Parathyroid adenoma (tissue), 2 donors: ENCODE data around the gene PRRT4.

ENCODE experiments used
- H2AFZ ChIP-seq: fragments of 300-600 bp; sonication (generic); one replicate; pipeline ENCODE4 v1.7.0; 2017; ENCODE audit warnings: antibody characterized with exemption, mild to moderate bottlenecking
- H3K27ac ChIP-seq: fragments of 300-600 bp; sonication (generic); one replicate; pipeline ENCODE4 v1.7.0; 2017
- H3K27me3 ChIP-seq: fragments of 300-600 bp; sonication (generic); one replicate; pipeline ENCODE4 v1.7.0; 2017; ENCODE audit warnings: low read length; ENCODE audit not compliant: control insufficient read depth, insufficient read depth
- H3K36me3 ChIP-seq: fragments of 300-600 bp; sonication (generic); one replicate; pipeline ENCODE4 v1.7.0; 2017; ENCODE audit warnings: low read length; ENCODE audit not compliant: control insufficient read depth, insufficient read depth
- H3K4me1 ChIP-seq: fragments of 300-600 bp; sonication (generic); one replicate; pipeline ENCODE4 v1.7.0; 2017; ENCODE audit warnings: control low read depth
- H3K4me2 ChIP-seq: fragments of 300-600 bp; sonication (generic); one replicate; pipeline ENCODE4 v1.7.0; 2017; ENCODE audit warnings: low read length
- H3K4me3 ChIP-seq: fragments of 300-600 bp; sonication (generic); one replicate; pipeline ENCODE4 v1.7.0; 2017; ENCODE audit warnings: low read depth, low read length
- H3K79me2 ChIP-seq: fragments of 300-600 bp; sonication (generic); one replicate; pipeline ENCODE4 v1.7.0; 2017; ENCODE audit warnings: control low read depth
- H3K9ac ChIP-seq: fragments of 300-600 bp; sonication (generic); one replicate; pipeline ENCODE4 v1.7.0; 2017; ENCODE audit warnings: mild to moderate bottlenecking
- H3K9me3 ChIP-seq: fragments of 300-600 bp; sonication (generic); one replicate; pipeline ENCODE4 v1.7.0; 2017; ENCODE audit warnings: low read length; ENCODE audit not compliant: control insufficient read depth
- TF ChIP-seq, protein P1 (sequence below): fragments of 300-600 bp; sonication (generic); IDR thresholded peaks from one replicate; pipeline ENCODE4 v1.7.0; 2017; ENCODE audit warnings: antibody characterized with exemption, mild to moderate bottlenecking
- donor health status: primary hyperparathyroidism.

PRRT4 gene

GRCh38 chr7:128349466-128349825 is 12.0 kb downstream of the PRRT4 start:
- Histone ChIP-seq H3K4me2 (no peak overlapping the region), H3K9ac (no peak overlapping the region), H3K4me3 (no peak overlapping the region), H3K27ac (no peak overlapping the region), H2AFZ (no peak overlapping the region), H3K36me3 (no peaks in the 10 kb centered on the region), H3K9me3 (no peaks in the 10 kb centered on the region), H3K79me2 (no peaks in the 10 kb centered on the region), H3K27me3 (no peaks in the 10 kb centered on the region), H3K4me1 (no peaks in the 10 kb centered on the region)
- TF ChIP-seq, protein P1, sequence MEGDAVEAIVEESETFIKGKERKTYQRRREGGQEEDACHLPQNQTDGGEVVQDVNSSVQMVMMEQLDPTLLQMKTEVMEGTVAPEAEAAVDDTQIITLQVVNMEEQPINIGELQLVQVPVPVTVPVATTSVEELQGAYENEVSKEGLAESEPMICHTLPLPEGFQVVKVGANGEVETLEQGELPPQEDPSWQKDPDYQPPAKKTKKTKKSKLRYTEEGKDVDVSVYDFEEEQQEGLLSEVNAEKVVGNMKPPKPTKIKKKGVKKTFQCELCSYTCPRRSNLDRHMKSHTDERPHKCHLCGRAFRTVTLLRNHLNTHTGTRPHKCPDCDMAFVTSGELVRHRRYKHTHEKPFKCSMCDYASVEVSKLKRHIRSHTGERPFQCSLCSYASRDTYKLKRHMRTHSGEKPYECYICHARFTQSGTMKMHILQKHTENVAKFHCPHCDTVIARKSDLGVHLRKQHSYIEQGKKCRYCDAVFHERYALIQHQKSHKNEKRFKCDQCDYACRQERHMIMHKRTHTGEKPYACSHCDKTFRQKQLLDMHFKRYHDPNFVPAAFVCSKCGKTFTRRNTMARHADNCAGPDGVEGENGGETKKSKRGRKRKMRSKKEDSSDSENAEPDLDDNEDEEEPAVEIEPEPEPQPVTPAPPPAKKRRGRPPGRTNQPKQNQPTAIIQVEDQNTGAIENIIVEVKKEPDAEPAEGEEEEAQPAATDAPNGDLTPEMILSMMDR, result no peak

- Histone ChIP-seq H3K27ac (no peak overlapping the region), H3K4me3 (no peak overlapping the region), H3K4me2 (no peak overlapping the region), H3K9me3 (no peaks in the 10 kb centered on the region), H3K4me1 (peaks cover 3% of the 10 kb centered on the region), H3K27me3 (no peaks in the 10 kb centered on the region), H2AFZ (no peak overlapping the region), H3K36me3 (no peaks in the 10 kb centered on the region), H3K79me2 (peaks cover 4% of the 10 kb centered on the region), H3K9ac (no peak overlapping the region)
- TF ChIP-seq, protein P1, result peak; percentile 80
Measured at GRCh38 chr7:128347647-128348097, 13.8 kb downstream of the PRRT4 start.

DNA sequence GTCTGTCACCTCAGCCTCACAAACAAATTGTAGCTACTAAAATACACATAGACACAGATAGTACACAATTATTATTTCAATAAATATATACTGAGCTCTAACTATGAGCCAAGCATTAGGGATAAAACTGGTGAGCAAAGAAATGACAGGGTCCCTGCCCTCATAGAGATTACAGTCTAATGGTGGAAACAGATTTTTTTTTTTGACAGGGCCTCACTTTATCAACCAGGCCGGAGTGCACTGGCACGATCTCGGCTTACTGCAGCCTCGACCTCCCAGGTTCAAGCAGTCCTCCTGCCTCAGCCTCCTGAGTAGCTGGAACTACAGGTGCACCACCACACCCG is 17.1 kb downstream of the PRRT4 start:
- Histone ChIP-seq H3K27ac (no peak overlapping the region), H3K4me1 (peaks cover 8% of the 10 kb centered on the region), H3K9ac (no peak overlapping the region), H3K4me2 (peak overlapping the region; percentile 89), H3K4me3 (peak overlapping the region; percentile 84), H3K9me3 (no peaks in the 10 kb centered on the region), H3K36me3 (no peaks in the 10 kb centered on the region), H3K79me2 (peaks cover 12% of the 10 kb centered on the region), H3K27me3 (no peaks in the 10 kb centered on the region), H2AFZ (peak overlapping the region; percentile 86)
- TF ChIP-seq, protein P1, result no peak

GRCh38 chr7:128343554-128344430 is 17.7 kb downstream of the PRRT4 start, which contains the start of gene RBM28:
Gene RBM28 (minus strand): TSS chr7:128343908. CDS start chr7:128343793, 115 bp downstream.
- no peaks in the 10 kb centered on the region for H3K27me3 ChIP-seq
- peaks cover 8% of the 10 kb centered on the region for H3K4me1 ChIP-seq
- no peak within 1 kb of the TSS for H3K9ac ChIP-seq
- H3K9me3 ChIP-seq, result no peaks in the 10 kb centered on the region
- peak within 1 kb of the TSS; percentile 89 for H3K4me2 ChIP-seq
- peak within 1 kb of the TSS; percentile 86 for H2AFZ ChIP-seq
- peak within 1 kb of the TSS; percentile 69 for H3K27ac ChIP-seq
- H3K36me3 ChIP-seq, result no peaks in the 10 kb centered on the region
- peaks cover 12% of the 10 kb centered on the region for H3K79me2 ChIP-seq
- TF ChIP-seq, protein P1, result no peak
- H3K4me3 ChIP-seq, result peak within 1 kb of the TSS; percentile 84

GRCh38 chr7:128341733-128342132 is 19.8 kb downstream of the PRRT4 start:
- H3K9ac ChIP-seq, result no peak overlapping the region
- H3K4me3 ChIP-seq, result no peak overlapping the region
- H3K27me3 ChIP-seq, result no peaks in the 10 kb centered on the region
- no peak overlapping the region for H3K27ac ChIP-seq
- H3K4me1 ChIP-seq, result peaks cover 8% of the 10 kb centered on the region
- H2AFZ ChIP-seq, result no peak overlapping the region
- no peaks in the 10 kb centered on the region for H3K36me3 ChIP-seq
- H3K4me2 ChIP-seq, result no peak overlapping the region
- peaks cover 12% of the 10 kb centered on the region for H3K79me2 ChIP-seq
- H3K9me3 ChIP-seq, result no peaks in the 10 kb centered on the region
- TF ChIP-seq, protein P1, result no peak
